Gastrocnemius medialis (tissue), 4 donors: ENCODE results near the gene ARFGAP2. TPM values are rescaled to one million over a fixed set of nuclear protein-coding genes. Genes with fewer than 3 reads are reported as not detected.

ENCODE experiments used
- ATAC-seq, 2 donors: fragments of 150-250 bp; one replicate each; pipeline ENCODE4 v1.9.1; 2016
- DNase-seq, 2 donors: peaks; one replicate each; pipeline ENCODE4 v3.0.0-alpha.2; 2019
- H3K27ac ChIP-seq, 4 donors: fragments of 200-600 bp; sonication (generic); 1 replicate in 1 of 4; 2 replicates in 3 of 4; pipeline ENCODE4 v1.5.1; 2016 to 2018; ENCODE audit warnings: mild to moderate bottlenecking in 2 of 4, moderate library complexity in 1 of 4
- H3K27me3 ChIP-seq, 3 donors: fragments of 200-600 bp; sonication (generic) in 2 of 3; 1 replicate in 1 of 3; 2 replicates in 2 of 3; pipeline versions ENCODE4 v1.5.1 to v1.6.0; 2016 to 2019; ENCODE audit warnings: mild to moderate bottlenecking in 1 of 3, moderate library complexity in 1 of 3
- H3K36me3 ChIP-seq, 2 donors: fragments of 200-600 bp; sonication (generic) in 1 of 2; one replicate each; pipeline ENCODE4 v1.5.1; 2017 to 2018
- H3K4me1 ChIP-seq, 2 donors: fragments of 200-600 bp; sonication (generic) in 1 of 2; one replicate each; pipeline ENCODE4 v1.5.1; 2016 to 2017; ENCODE audit warnings: mild to moderate bottlenecking in 2 of 2
- H3K4me3 ChIP-seq, 4 donors: fragments of 200-600 bp; sonication (generic) in 3 of 4; 1 replicate in 1 of 4; 2 replicates in 3 of 4; pipeline ENCODE4 v1.5.1; 2016 to 2019; ENCODE audit warnings: mild to moderate bottlenecking in 2 of 4
- H3K9me3 ChIP-seq, 3 donors: fragments of 200-600 bp; sonication (generic) in 2 of 3; 1 replicate in 1 of 3; 2 replicates in 2 of 3; pipeline ENCODE4 v1.5.1; 2016 to 2019
- POLR2A ChIP-seq, 2 donors: fragments of 450-650 bp; IDR thresholded peaks; one replicate each; pipeline ENCODE4 v1.6.1; 2017; ENCODE audit warnings: antibody characterized with exemption in 2 of 2, mild to moderate bottlenecking in 2 of 2, moderate library complexity in 2 of 2
- in situ Hi-C, 4 donors: fragments of 200-750 bp; cut with MboI; loops; one replicate each; pipeline versions ENCODE4 v1.15.0 to v1.8.0; 2017; ENCODE audit warnings: low sequenced_read_pairs in 4 of 4
- intact Hi-C: fragments of 100-400 bp; cut with DNase I; formaldehyde crosslinking; loops from one replicate; pipeline ENCODE4 v1.15.1; 2023; ENCODE audit warnings: low total_unique reads
- total RNA-seq, 4 donors: library from RNA; depleted of rRNA; stranded (reverse); fragments of >200 nt; gene quantifications; one replicate each; pipeline versions ENCODE4 v1.1.0 to v1.2.3, GENCODE V29; 2016
- TF ChIP-seq, protein P1 (sequence below), 5 experiments: fragments of 450-650 bp in 3 of 5; fragments of 200-600 bp in 2 of 5; sonication (generic) in 2 of 5; IDR thresholded peaks in 4 of 5; conservative IDR thresholded peaks in 1 of 5; 1 replicate in 4 of 5; 2 replicates in 1 of 5; pipeline ENCODE4 v1.5.1; 2016 to 2019; ENCODE audit warnings: antibody characterized with exemption in 5 of 5, mild to moderate bottlenecking in 3 of 5, moderate library complexity in 3 of 5

Gene ARFGAP2
- total RNA-seq = 100 to 1,000 TPM; 120 to 165 (median 142) TPM

DNA sequence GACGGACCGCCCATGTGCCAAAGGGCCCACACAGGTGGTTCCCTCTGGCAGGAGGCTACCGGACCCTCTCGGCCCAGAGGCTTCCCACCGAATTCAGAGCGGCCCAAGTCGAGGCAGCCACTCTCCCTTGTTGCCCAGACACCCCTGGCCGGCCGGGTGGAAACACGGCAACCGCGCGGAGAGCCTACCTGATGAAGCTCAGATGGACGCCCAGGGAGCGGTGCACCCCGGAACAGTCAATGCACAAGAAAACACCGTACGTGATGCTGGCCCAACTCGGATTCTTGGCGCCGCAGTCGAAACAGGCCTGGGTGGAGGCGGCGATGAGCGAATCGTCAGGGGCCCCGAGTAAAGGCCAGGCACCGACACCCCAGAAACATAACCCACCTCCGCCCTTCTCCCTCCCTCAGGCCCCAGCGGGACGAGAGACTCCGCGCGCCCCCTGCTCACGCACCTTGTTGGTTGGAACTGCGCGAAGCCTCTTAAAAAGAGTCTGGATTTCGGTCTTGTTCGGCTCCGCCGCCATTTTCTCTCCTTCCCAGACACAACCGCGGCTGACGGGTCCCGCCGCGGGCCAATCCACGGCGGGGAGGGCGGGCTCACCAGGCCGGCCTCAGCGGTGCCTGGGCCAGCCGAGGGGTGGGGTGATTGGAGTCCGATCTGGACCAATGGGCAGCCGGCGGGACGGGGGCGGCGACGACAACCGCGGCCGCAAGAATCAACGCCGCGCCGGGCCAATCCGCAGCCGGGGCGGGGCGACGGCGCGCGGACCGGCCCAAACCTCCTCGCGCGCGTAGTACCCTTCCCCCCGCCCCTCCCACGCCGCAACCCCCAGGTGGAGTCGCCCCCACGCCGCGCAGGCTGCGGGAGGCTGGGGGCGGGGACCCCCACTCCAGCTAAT lies at the start of gene ARFGAP2:
ARFGAP2 (minus strand) TSS at position 552 of the 901 bp plus-strand sequence; CDS start at position 526, 26 bp downstream.
- Histone ChIP-seq H3K27me3 (no peaks in the 10 kb centered on the region), H3K4me1 (peaks cover 69 to 71% of the 10 kb centered on the region in 2 donors), H3K36me3 (peaks cover 0 to 49% of the 10 kb centered on the region in 2 donors), H3K9me3 (no peaks in the 10 kb centered on the region), H3K27ac (peak within 1 kb of the TSS; percentile 97 to 99 (median 98)), H3K4me3 (peak within 1 kb of the TSS; percentile 83 to 93 (median 89))
- TF ChIP-seq, protein P1, sequence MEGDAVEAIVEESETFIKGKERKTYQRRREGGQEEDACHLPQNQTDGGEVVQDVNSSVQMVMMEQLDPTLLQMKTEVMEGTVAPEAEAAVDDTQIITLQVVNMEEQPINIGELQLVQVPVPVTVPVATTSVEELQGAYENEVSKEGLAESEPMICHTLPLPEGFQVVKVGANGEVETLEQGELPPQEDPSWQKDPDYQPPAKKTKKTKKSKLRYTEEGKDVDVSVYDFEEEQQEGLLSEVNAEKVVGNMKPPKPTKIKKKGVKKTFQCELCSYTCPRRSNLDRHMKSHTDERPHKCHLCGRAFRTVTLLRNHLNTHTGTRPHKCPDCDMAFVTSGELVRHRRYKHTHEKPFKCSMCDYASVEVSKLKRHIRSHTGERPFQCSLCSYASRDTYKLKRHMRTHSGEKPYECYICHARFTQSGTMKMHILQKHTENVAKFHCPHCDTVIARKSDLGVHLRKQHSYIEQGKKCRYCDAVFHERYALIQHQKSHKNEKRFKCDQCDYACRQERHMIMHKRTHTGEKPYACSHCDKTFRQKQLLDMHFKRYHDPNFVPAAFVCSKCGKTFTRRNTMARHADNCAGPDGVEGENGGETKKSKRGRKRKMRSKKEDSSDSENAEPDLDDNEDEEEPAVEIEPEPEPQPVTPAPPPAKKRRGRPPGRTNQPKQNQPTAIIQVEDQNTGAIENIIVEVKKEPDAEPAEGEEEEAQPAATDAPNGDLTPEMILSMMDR (IDR thresholded peaks at IDR 0.05 in 4 of 5, conservative IDR thresholded peaks at IDR 0.05 in 1 of 5) = no peak
- peak; percentile 43 to 62 for TF ChIP-seq POLR2A (IDR thresholded peaks at IDR 0.05)
- in situ Hi-C loops = no loop called here
- DNase-seq (peak; percentile 96 to 97), ATAC-seq (peak; percentile 75 to 78)
- intact Hi-C loops = loop anchor here (1.0 to 10.0 kb wide), 6 partner anchors 38 to 472 kb away; partner anchors contain the start of genes ACP2, ARHGAP1, DDB2 and SLC39A13

DNA sequence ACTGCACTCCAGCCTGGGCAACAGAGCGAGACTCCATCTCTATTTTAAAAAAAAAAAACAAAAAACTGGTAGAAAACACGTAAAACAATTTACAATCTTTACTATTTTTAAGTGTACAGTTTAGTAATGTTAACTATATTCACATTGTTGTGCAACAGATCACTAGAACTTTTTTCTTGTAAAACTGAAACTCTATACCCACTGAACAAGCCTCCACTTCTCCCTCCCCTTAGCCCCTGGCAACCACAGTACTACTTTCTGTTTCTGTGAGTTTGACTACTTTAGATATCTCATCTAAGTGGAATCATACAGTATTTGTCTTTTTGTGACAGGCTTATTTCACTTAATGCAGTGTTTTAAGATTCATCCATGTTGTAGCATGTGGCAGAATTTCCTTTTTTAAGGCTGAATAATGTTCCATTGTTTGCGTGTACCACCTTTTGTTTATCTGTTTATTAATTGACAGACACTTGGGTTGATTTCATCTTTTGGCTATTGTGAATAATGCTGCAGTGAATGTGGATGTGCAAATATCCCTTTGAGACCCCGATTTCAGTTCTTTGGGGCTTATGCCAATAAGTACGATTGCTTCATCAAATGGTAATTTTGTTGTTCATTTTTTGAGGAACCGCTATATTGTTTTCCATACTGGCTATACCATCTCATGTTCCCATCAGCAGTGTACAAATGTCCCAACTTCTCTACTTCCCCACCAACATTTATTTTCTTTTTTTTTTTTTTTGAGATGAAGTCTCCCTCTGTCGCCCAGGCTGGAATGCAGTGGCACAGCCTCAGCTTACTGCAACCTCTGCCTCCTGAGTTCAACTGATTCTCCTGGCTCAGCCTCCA lies 49.1 kb upstream of the ARFGAP2 start:
- no peak for ATAC-seq
- no peaks in the 10 kb centered on the region for H3K27me3 ChIP-seq
- intact Hi-C loops = no loop called here
- H3K27ac ChIP-seq = no peak overlapping the region
- TF ChIP-seq POLR2A (IDR thresholded peaks at IDR 0.05) = no peak
- TF ChIP-seq, protein P1 (IDR thresholded peaks at IDR 0.05 in 4 of 5, conservative IDR thresholded peaks at IDR 0.05 in 1 of 5) = no peak
- peaks cover 0 to 11% of the 10 kb centered on the region in 2 donors for H3K36me3 ChIP-seq
- H3K4me3 ChIP-seq = no peak overlapping the region
- H3K9me3 ChIP-seq = no peaks in the 10 kb centered on the region
- H3K4me1 ChIP-seq = no peaks in the 10 kb centered on the region
- DNase-seq = no peak
- in situ Hi-C loops = loop anchor here in 2 of 4 donors (25.0 kb wide), 1 partner anchor 137 kb away; the partner anchor contains the start of gene MYBPC3 (in 2 of the 2)

DNA sequence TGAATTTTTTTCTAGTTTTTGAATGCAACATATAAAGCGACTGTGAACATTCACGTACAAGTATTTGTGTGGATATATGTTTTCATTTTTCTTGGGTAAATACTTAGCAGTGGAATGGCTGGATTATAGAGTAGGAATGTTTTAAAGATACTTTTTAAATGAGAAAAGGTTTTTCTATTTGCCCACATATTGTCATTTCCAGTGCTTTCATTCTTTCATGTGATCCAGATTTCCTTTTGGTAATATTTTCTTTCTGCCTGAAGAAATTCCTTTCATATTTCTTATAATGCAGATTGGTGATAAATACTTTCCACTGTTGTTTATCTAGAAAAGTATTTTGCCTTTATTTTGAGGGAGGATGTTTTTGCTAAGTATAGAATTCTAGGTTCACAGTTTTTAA lies 46.0 kb upstream of the ARFGAP2 start:
- Histone ChIP-seq H3K27ac (no peak overlapping the region), H3K4me3 (no peak overlapping the region), H3K36me3 (peaks cover 0 to 11% of the 10 kb centered on the region in 2 donors), H3K9me3 (no peaks in the 10 kb centered on the region), H3K27me3 (no peaks in the 10 kb centered on the region), H3K4me1 (no peaks in the 10 kb centered on the region)
- DNase-seq = no peak
- in situ Hi-C loops = no loop called here
- TF ChIP-seq, protein P1 (IDR thresholded peaks at IDR 0.05 in 4 of 5, conservative IDR thresholded peaks at IDR 0.05 in 1 of 5) = no peak
- no peak for TF ChIP-seq POLR2A (IDR thresholded peaks at IDR 0.05)
- intact Hi-C loops = no loop called here
- no peak for ATAC-seq

DNA sequence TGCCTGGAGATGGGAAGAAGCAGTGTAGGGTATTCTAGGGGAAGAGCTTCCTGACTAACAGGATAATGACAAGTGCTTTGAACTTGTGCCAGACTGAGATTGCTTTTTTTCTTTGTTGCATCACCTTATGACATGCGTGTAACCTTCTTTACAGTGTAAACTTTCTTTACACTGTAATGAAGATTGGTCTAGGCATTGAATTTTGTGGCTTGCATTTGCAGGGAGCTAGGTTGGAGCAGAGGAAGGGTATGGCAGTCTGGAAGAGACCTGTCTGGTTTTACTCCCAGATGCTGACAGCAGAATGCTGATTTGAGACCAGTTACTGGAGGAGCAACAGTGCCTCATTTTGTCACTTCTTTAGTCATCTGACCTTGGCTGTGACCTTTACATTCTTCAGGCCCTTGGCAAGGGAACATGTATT lies 43.7 kb upstream of the ARFGAP2 start:
- ATAC-seq = no peak
- intact Hi-C loops = no loop called here
- Histone ChIP-seq H3K36me3 (peaks cover 0 to 11% of the 10 kb centered on the region in 2 donors), H3K4me3 (no peak overlapping the region), H3K27ac (no peak overlapping the region), H3K9me3 (no peaks in the 10 kb centered on the region), H3K27me3 (no peaks in the 10 kb centered on the region), H3K4me1 (peaks cover 11 to 13% of the 10 kb centered on the region in 2 donors)
- DNase-seq = no peak
- TF ChIP-seq POLR2A (IDR thresholded peaks at IDR 0.05) = no peak
- TF ChIP-seq, protein P1 (IDR thresholded peaks at IDR 0.05 in 4 of 5, conservative IDR thresholded peaks at IDR 0.05 in 1 of 5) = no peak
- in situ Hi-C loops = no loop called here
